ENCODE data around the gene ADGRD1.
"Not testable (repeated sequence)": the region's sequence is repeated elsewhere in the genome, so short reads cannot be mapped to it uniquely, and the experiment has no call there.

ADGRD1 gene

DNA sequence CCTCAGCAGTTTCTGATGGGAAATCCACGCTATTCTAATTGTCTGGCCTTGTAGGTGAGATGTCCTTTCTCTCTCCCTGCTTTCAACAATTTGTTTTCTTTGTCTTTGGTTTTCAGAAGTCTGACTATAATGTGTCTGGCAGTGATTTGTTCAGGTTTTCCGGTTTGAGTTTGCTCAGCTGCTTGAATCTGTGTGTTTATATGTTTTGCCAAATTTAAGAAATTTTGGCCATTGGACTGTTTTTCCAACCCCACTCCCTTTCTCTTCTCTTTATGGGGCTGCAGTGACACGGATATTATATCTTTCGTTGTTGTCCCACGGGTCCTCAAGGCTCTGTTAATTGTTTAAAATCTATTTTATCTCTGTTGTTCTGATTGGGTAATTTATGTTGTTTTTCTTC is 105.0 kb downstream of the ADGRD1 start:
- no peak for DNase-seq

DNA sequence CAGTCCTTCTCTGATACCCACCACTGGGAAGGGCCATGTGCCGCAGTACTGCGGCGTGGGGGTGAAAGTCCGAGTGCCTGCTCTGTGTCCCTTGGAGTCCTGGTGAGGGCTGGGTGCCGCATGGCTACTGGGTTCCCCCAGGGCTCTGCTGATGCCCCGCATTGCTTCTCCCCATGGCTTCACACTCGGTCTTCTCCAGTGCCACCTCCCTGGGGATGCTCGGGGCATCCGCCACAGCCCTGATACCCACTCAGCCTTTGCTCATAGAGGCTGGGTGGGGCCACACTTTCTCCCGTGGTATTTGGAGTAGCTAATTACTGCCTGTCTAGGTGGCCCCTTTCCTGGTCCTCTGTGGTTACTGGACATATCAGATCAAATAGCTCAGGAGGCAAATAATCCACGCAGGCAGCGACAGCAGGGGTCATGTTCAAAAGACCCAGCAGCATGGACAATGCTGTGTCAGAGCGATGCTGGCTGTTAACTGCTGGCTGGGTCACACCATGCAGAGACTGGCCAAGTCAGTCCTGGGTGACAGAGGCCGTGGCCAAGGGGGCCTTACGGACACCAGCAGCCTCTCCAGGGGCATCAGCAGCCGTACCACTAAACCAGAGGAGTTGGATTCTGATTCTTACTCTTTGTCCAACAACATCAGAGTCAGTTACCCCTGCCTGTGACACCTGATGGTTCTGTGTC is 106.5 kb downstream of the ADGRD1 start:
- DNase-seq = no peak

DNA sequence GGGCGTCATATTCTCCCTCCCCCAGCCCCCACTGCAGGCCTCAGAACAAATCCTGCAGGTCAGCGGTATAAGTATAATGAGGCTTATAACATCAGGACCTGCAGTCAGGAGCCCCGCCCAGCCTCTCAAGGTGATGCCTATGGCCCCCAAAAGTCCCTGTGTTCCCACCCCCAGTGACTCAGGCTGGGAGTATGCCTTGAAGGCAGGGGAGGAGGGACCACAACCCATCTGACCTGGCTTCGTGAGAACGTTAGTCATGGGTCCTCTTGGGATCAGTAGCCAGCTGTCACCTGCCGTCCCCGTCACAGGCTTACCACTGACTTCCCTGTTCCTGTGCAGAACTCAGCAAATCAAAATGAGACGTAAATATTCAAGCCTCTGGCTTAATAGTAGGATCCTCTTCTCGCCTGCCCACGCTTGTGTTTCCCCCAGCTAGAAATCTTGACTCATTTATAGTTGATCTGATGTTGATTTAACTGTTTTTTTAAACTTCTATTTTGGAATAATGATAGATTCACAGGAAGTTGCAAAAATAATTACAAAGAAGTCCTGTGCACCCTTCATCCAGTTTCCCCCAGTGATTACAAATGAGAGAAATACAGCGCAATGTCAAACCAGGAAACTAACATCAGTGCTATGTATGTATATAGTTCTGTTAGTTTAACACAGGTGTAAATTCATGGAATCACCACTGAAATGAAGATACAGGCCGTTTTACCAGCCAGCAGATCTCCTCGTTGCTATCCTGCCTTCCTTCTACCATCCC is 107.5 kb downstream of the ADGRD1 start:
- peak; percentile 60 for DNase-seq

DNA sequence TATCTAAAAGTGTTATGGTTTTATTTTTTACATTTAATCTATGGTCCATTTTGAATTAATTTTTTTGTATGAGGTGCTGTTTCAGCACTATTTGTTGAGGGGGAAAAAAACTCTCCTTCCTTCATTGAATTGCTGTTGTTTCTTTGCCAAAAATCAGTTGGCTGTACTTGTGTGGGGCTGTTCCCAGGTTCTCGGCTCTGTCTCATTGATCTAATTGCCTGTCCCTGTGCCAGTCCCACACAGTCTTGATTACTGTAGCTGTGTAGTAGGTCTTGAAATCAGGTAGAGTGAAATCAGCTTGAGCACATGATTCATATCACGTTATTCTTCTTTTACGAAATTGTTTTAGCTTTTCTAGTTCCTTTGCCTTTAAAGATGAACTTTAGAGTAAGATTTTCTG is 109.7 kb downstream of the ADGRD1 start:
- DNase-seq = no peak

DNA sequence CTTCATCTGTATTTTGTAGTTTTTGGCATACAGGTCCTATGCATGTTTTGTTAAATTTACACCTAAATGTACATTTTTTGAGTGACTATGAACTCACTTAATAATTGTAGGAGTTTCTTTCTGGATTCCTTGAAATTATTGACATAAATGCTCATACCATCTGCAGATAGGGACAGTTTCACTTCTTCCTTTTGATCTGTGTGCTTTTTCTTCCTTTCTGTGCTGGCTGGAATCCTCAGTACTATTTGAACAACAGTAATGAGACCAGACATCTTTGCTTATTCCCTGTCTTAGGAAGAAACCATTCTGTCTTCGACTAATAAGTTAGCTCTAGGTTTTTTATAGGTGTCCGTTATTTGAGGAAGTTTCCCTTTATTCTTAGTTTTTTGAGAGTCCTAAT is 110.3 kb downstream of the ADGRD1 start:
- DNase-seq = peak; percentile 30

DNA sequence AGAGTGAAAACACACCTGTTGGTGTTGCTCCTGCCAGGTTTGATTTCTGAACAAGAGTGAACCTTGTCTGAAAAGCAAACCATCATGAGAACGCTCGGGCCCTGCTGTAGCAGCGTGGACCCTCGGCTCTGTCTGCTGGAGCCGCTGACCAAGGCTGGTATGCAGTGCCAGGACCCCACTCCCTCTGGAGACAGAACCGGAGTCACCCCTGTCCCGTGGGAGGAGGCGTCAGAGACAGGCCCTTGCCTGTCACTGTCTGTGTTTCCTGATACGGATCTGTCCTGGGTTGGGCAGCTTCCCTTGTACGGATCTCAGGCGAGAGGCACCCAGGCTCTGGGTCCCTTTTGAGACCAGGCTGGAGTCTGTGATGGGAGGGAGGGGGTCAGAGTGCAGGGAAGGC is 111.6 kb downstream of the ADGRD1 start:
- no peak for DNase-seq

DNA sequence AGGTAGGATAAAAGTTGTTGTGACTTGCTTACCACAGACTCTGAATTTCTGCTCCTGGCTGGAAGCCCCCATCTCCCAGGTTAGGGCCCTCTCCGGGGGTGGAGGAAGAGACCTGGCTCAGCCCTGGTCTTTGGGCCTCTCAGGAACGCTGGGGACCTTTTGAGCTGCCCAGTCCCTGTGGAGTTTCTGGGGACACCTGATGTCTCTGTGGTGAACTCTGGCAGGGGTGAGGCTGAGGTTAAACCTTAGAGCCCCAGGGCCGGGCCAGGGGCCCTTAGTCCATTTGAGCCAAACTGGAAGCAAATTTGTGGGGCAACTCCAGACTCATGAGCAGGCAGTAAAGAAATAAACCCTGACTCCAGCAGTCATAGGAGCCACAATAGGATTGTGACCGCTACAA is 112.1 kb downstream of the ADGRD1 start:
- no peak for DNase-seq

DNA sequence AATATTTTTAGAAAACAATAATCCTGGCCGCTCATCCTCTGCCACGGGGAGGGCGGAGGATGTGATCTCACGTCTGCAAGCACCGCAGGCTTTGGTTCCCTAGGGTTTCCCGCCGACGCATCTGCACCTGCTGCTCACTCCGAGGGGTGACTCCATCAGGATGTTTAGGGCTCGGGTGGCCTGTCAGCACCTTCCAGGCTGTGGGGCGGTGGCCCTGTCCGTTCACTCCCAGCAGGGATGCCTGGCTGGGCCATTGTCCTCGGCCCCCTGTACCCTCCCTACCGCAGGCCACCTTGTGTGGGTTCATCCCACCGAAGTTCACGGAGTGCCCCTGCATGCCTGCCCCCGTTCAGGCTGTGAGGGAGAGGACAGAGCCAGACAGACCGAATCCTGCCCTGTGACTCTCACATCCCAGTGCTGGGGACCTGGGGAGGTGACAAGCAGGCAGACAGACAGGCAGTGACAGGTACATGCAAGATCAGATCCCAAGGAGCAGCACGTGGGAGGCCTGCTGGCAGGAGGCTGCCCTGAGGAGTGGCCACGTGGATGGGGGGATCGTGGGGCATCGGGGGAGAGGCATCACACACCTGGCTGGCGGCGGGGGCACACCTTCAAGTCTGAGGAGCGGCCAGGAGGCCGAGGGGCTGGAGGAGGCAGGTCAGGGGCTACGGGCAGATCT is 112.6 kb downstream of the ADGRD1 start:
- DNase-seq = no peak

DNA sequence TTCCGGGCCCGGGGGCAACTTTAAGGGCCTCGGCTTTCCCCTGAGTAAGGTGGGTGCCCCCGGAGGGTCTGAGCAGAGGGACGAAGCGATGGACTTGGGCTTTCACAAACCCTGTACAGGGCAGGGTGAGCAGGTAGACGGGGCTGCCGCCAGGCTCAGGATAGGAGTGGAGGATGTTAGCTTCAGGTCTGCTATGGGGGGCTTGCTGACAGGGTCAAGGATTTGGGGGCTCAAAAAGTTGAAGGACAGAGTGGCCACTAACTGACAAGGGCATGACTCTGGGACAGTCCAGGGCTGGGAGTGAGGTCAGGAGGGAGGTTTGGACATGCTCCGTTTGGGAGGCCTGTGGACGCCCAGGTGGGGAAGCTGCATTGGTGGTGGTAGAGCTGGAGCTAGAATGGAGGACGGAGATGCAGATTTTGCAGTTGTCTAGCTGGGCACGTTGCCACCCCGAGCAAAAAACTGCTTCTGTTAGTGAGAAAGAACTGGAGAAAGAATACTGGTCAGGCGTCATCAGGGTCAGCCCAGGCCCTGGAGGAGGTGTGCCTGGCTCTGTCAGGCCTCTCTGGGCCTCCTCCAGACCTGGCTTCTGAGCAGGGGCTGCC is 113.3 kb downstream of the ADGRD1 start:
- no peak for DNase-seq

DNA sequence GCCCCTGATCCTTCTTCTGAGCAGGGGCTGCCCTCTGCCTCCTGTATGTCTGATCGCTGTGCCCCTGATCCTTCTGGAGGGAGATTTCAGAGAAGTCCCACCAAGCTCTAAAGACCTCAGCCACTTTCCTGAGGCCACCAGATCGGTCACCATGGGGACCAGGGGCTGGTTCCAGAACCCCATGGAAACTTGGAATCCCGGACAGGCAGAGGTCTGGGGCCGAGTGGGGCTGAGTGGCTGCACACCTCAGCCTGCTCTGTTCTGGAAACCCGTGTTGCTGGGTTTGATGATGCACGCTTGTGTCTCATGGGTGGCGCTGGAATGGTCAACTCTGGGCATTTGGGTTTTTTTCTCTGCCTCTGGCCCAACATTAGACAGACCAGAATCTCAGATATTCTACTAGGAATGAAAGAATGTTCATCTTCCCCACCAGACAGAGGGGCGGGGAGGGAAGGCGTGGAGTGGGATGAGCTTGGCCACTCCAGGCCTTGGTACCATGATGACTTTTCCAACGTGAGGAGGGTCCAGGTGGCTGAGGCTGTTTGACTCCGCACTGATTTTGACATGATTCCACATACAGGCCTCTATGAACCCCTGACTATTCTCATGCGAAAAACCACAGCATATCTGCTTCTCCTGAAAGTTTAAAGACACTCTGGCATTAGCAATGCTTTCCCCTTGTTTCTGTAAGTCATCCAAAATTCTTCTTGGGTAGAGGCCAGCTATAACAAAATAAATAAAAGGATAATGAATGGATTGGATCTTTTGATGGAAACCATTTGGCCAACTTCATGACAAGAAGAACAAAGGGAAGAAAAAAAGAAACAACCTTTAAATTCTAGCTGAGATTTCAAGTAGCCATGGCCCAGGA is 114.5 kb downstream of the ADGRD1 start:
- DNase-seq = no peak

DNA sequence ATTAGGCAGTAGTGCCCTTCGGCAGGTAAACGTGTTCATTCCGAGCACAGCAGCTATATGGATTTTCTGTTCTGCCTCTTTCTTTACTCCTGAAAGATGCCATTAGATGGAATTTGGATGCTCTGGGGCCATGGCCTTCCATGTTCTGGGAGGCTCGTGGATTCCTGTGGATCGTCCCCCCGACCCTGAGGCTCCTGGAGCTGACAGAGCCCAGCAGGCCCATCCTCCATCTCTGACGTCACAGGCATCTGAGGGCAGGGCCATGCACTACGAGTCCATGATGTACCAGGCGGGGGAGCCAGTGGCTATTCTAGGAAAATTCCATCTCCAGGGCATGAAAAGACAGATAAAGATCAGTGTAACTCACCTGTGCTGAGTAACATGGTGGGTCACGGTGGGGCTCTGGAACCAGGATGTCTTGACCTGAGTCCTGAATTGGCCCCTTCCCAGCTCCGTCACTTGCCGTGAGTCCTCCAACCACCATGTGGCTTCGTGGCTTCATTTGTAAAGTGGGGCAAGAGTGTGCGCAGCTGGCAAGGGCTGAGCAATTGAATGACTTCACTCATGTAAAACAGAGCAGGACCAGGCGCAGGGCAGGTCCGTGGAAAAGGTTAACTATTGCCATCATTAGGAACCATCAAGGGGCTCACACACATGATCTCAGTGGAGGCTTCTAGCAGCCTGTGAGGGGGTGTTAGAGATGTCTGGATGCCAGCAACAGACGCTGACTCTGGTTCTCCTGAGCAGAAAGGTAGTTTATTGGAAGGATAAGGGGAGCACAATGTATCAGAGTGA is 115.4 kb downstream of the ADGRD1 start:
- not testable (repeated sequence) for DNase-seq

DNA sequence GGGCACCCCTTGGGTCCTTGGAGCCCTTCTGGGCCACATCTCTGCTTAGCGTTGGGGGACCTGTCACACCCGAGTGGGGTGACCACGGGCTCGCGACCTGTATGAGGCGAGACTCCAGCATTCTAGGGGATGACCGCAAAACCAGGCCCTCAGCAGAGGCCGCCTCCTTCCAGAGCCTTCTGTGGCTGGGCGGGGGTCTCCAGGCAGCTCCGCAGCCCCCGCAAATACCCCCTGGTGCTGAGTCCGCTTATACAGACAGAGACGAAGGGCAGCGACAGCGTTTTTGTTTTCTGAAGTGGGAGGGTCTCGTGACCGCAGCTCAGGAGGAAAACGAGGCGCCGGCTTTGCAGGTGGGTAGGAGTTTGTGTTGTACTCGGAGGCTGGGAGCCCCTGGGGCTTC is 116.4 kb downstream of the ADGRD1 start:
- not testable (repeated sequence) for DNase-seq

DNA sequence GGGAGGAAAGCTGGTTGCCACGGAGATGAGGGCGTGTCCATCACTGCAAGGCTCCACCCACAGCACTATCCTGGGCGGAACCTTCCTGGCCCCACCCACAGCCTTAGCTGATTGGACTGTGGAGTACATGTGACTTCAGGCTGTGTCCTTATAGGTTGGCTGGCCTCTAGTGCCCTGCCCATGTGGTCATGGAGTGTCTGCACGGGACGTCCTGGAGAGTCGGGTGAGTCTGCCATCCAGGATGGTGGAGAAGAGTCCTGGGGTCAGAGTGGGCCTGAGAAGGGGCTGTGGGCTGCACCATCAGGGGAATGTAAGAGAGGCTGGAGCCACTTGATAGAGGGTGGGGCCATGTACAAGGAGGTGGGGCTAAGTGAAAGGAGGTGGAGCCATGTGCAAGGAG is 117.0 kb downstream of the ADGRD1 start:
- not testable (repeated sequence) for DNase-seq

DNA sequence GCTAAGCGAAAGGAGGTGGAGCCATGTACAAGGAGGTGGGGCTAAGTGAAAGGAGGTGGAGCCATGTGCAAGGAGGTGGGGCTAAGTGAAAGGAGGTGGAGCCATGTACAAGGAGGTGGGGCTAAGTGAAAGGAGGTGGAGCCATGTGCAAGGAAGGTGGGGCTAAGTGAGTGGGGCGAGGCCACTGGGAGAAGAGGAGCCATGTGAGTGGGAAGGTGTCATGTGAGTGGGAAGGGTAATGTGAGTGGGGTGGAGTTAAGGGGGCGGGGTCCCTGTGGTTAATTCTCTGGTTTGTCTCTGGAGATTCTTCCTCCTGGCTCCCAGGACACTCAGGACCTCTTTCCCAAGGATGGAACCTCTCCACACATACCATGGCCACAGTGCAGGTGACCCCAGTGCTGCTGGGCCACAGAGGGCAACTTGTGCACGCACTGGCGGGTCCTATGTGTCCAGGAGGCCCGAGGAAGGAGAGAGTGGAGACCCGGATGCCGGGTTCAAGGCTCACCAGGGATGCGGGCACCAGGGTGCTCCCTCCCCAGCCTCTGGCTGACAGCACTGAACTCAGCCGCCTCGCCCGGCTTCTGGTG is 117.6 kb downstream of the ADGRD1 start:
- DNase-seq = not testable (repeated sequence)

DNA sequence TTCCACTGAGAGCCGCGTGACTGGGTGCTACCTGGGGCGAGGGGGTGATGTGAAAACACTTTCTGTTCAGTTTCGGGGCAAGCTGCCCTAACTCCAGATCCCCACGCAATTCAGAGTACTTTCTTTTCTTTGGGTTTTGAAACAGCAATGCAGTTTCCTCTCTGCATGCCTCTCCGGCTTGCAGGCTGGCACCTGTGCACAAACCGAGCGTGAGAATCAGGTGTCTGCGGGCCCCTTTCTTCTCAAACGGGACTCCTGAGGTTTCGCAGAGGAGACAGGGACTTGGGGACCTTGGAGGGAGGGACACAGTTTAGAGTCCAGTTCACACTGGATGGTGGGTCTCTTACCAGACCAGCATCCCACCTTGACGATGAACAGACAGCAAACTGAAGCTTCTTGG is 118.2 kb downstream of the ADGRD1 start:
- not testable (repeated sequence) for DNase-seq

DNA sequence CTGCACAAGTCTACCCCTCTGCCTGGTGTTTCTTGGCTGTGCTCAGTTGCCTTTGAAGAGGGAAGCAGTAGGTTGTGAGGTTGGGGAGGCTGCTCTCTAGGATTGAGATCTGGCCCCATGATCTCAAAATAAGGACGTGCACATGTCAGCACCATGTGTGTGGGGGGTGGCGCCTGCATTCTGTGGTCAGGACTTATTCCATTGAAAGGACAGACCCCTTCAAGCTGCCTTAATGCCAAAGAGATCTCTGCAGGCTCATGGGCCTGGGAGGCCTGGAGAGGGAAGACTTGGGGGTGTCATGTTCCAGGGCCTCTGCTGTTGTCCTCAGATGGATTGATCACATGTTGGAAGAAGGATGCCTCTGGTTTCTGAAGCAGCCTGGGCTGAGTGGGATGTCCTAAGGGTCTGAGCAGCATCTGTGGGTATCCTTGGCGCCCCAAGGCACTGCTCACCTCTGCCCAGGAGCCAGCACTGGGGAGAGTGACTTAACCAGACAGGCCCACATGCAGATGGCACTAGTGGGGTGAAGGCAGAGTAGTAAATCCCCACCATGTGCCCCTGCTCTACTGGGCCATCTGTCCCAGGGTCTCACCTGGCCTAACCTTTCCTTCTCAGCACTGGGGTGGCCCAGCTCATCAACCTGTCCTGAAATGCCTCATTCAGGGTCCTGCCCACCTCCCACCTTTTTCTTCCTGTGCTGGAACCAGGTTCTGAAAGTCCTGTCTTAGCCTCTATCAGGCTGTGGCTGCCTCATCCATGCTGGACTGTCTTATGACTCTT is 118.9 kb downstream of the ADGRD1 start:
- DNase-seq = no peak

DNA sequence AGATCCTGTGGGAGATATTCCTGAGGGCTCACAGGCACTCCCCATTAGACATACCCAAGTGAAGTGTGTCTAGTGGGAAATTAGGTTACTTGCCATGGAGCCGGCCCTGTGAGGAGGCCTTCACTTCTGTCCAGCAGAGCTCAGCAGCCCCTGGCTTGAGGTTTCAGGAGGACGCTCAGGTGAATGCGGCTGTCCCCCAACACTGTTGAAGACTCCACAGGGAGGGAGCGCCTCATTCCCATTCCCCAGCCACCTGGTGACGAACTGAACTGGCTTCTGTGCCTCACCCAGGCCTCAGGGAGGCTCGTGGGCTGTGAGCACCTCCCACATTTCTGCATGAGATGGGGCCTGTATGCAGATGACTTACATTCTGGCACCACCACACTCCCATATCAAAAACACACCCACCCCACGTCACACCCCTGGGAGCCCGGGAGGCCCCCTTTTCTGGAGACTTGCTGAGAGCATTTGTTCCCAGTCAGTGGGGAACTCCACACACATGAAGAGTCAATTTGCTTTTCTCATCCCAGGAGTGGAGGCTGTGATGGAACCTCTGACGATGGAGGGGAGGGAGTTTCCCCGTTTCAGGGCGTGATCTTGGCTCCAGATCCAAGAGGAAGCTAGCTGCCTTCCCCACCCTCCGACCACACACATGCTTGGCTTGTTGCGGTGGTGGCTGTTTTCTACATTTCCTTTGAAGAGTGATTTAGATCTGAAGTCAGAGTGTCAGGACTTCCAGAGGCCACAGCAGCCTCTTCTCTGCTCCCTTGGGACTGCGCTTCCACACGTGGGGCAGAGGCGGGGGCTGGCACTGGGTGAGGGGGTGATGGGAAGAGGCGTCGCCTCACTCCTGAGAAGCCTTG is 120.7 kb downstream of the ADGRD1 start:
- peak; percentile 59 for DNase-seq

DNA sequence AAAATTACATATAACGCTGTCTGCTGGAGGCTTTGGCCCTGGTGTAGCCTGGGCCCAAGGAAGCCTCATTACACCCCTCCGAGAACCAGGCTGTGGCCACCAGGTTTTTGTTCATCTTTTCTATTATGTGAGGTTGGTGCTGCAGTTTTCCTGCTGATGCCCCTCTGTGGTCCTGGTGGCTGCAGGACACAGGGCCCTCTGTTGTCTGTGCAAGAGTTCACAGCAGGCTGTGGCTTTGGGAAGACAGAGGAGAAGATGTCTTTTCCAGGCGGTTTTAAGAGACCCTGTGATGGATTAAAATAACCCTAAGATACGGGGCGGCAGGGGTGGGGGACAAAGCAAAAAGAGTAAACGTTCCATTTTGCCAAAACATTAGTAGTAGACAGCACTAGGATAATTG is 121.5 kb downstream of the ADGRD1 start:
- no peak for DNase-seq

DNA sequence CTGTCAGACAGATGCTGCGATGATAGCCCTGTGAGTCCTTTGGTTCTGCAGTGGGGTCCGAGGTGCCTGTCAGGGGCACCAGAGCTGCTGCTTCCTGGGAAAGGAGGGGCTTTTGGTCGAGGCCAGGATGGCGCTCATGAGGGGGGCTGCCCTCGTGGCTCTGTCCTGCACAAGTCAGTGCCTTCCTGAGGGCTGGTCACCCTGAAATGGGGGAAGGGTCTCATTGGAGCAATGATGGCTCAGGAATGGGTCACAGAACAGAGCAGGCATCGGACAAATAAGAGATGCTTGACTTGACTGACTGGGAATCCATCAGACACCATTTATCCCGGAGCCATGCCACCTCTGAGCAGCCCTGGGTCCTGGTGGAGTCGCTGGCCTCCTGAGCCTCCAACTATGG is 121.9 kb downstream of the ADGRD1 start:
- DNase-seq = no peak

Data from inflammatory macrophage treated with lipopolysaccharide for 4 hours (primary cell).